Adrenal gland (tissue), 12 donors: ENCODE data around the gene DHCR24. TPM values are rescaled to one million over a fixed set of nuclear protein-coding genes. Genes with fewer than 3 reads are reported as not detected.

ENCODE experiments used
- DNase-seq, 7 donors: peaks; one replicate each; pipeline ENCODE4 v3.0.0-alpha.2; 2019 to 2020
- H3K27ac ChIP-seq, 5 donors: fragments of 200-600 bp; sonication (generic) in 4 of 5; 1 replicate in 3 of 5; 2 replicates in 2 of 5; pipeline versions ENCODE4 v1.5.1 to v1.8.0; 2016 to 2020; ENCODE audit warnings: mild to moderate bottlenecking in 1 of 5
- H3K27me3 ChIP-seq: fragments of 200-600 bp; 2 replicates; pipeline ENCODE4 v1.8.0; 2021
- H3K36me3 ChIP-seq, 2 donors: fragments of 200-600 bp; replicated peaks in 1 of 2; 1 replicate in 1 of 2; 2 replicates in 1 of 2; pipeline versions ENCODE4 v1.5.1 to v1.8.0; 2018 to 2022
- H3K4me1 ChIP-seq, 2 donors: fragments of 200-600 bp; replicated peaks in 1 of 2; 1 replicate in 1 of 2; 2 replicates in 1 of 2; pipeline versions ENCODE4 v1.5.1 to v1.8.0; 2018 to 2021
- H3K4me3 ChIP-seq, 4 donors: fragments of 200-600 bp; sonication (generic) in 3 of 4; one replicate each; pipeline ENCODE4 v1.5.1; 2016 to 2018
- H3K9me3 ChIP-seq, 3 donors: fragments of 200-600 bp; sonication (generic) in 1 of 3; replicated peaks in 1 of 3; 1 replicate in 2 of 3; 2 replicates in 1 of 3; pipeline versions ENCODE4 v1.5.1 to v1.8.0; 2016 to 2021
- POLR2A ChIP-seq, 2 donors: fragments of 450-650 bp; IDR thresholded peaks; one replicate each; pipeline ENCODE4 v1.6.1; 2017; ENCODE audit warnings: antibody characterized with exemption in 2 of 2, mild to moderate bottlenecking in 2 of 2, moderate library complexity in 1 of 2
- WGBS, 4 donors: extraction: QIAGEN DNeasy Blood & Tissue Kit in 2 of 4; methylation state at CpG; one replicate each; pipeline versions ENCODE4 v1.1.5 to v1.1.7; 2013 to 2017; 5-methylcytosine and 5-hydroxymethylcytosine counted together
- intact Hi-C, 2 donors: fragments of 100-400 bp; cut with DNase I; formaldehyde crosslinking; loops; one replicate each; pipeline versions ENCODE4 v1.14.1 to v1.15.0; 2022 to 2023
- polyA plus RNA-seq, 3 donors: library from polyadenylated mRNA; stranded (reverse); fragments of 200-250 nt in 2 of 3; fragments of 350-450 nt in 1 of 3; fragmentation: Illumina TruSeq in 1 of 3; extraction: RNeasy Lipid Tissue Mini Kit (QIAGEN cat#74804) in 1 of 3; gene quantifications; one replicate each; pipeline ENCODE4 v1.2.3, GENCODE V29; 2013 to 2014
- total RNA-seq, 9 donors: library from RNA; depleted of rRNA in 4 of 9; stranded (reverse); fragments of >200 nt in 4 of 9; fragments of 120-200 nt in 1 of 9; fragmentation: NEBNext Ultra II Directional in 1 of 9; extraction: Animal tissue kit (Norgen Biotek cat#: 25700) in 1 of 9; gene quantifications; one replicate each; pipeline versions ENCODE4 v1.1.0 to v1.2.4, GENCODE V29; 2013 to 2023
- TF ChIP-seq, protein P1 (sequence below), 6 experiments: fragments of 450-650 bp in 4 of 6; fragments of 200-600 bp in 2 of 6; sonication (generic) in 1 of 6; IDR thresholded peaks; 1 replicate in 5 of 6; 2 replicates in 1 of 6; pipeline versions ENCODE4 v1.5.1 to v1.8.0; 2016 to 2021; ENCODE audit warnings: antibody characterized with exemption in 6 of 6, mild to moderate bottlenecking in 2 of 6, moderate library complexity in 1 of 6
- donor health status: healthy with polysubstance abuse.
- donor health status: Bipolar disorder and iron deficiency.
- donor health status: DM: yes; HTN: yes; CAD: no.
- donor health status: DM: no; HTN: no; CAD: no.
- donor health status: DM: no; HTN: no; CAD: no.
- donor health status: DM: yes; HTN: yes; CAD: no.

Gene DHCR24
- total and polyA plus RNA-seq, 12 donors = 138 to 4,801 (median 2,741) TPM

GRCh38 chr1:54819195-54819536 is 67.8 kb downstream of the DHCR24 start:
- Histone ChIP-seq H3K9me3 (peaks cover 0 to 4% (median 3%) of the 10 kb centered on the region in 3 donors), H3K36me3 (no peaks in the 10 kb centered on the region), H3K27me3 (no peaks in the 10 kb centered on the region), H3K27ac (no peak overlapping the region), H3K4me3 (no peak overlapping the region), H3K4me1 (no peaks in the 10 kb centered on the region)
- 93 to 100% (median 97%) methylated on average over 4 of the region's 4 CpGs for WGBS, 4 donors
- peak in 1 of 7 donors; percentile 9 for DNase-seq
- intact Hi-C loops = no loop called here
- no peak for TF ChIP-seq POLR2A (IDR thresholded peaks at IDR 0.05)
- TF ChIP-seq, protein P1, sequence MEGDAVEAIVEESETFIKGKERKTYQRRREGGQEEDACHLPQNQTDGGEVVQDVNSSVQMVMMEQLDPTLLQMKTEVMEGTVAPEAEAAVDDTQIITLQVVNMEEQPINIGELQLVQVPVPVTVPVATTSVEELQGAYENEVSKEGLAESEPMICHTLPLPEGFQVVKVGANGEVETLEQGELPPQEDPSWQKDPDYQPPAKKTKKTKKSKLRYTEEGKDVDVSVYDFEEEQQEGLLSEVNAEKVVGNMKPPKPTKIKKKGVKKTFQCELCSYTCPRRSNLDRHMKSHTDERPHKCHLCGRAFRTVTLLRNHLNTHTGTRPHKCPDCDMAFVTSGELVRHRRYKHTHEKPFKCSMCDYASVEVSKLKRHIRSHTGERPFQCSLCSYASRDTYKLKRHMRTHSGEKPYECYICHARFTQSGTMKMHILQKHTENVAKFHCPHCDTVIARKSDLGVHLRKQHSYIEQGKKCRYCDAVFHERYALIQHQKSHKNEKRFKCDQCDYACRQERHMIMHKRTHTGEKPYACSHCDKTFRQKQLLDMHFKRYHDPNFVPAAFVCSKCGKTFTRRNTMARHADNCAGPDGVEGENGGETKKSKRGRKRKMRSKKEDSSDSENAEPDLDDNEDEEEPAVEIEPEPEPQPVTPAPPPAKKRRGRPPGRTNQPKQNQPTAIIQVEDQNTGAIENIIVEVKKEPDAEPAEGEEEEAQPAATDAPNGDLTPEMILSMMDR (IDR thresholded peaks at IDR 0.05) = no peak

DNA sequence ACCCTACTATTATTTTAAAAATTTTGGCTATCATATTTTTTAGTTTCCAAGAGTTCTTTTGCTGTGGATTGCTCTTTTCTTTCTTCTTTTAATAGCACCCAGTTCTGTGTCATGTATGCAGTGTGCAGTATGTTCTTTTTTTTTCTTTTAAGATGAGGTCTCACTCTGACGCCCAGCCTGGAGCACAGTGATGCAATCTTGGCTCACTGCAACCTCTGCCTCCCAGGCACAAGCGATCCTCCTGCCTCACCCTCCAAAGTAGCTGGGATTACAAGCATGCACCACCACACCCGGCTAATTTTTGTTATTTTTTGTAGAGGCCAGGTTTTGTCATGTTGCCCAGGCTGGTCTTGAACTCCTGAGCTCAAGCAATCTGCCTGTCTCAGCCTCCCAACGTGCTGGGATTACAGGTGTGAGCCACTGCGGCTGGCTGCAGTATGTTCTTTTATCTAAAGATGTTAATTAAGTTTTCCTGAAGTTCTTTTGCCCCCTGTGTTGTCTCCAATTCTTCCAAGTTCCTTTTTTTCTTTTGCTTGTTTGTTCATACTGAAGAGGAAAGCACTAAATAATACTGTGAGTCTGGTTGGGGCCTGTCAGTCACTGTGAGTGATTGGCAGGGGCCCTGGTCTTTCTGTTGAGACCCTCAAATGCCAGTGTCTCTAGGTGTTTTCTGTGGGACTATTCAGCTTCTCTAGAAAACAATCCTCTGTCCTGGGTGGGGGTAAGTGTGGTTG is 68.4 kb downstream of the DHCR24 start:
- DNase-seq = peak in 1 of 7 donors; percentile 15
- no peak overlapping the region for H3K4me3 ChIP-seq
- no peaks in the 10 kb centered on the region for H3K36me3 ChIP-seq
- WGBS, 4 donors = 74 to 77% (median 75%) methylated on average over 5 of the region's 5 CpGs
- no peak for TF ChIP-seq POLR2A (IDR thresholded peaks at IDR 0.05)
- TF ChIP-seq, protein P1 (IDR thresholded peaks at IDR 0.05) = no peak
- peaks cover 0 to 3% (median 0%) of the 10 kb centered on the region in 3 donors for H3K9me3 ChIP-seq
- H3K4me1 ChIP-seq = no peaks in the 10 kb centered on the region
- no peak overlapping the region for H3K27ac ChIP-seq
- intact Hi-C loops = no loop called here
- H3K27me3 ChIP-seq = no peaks in the 10 kb centered on the region

DNA sequence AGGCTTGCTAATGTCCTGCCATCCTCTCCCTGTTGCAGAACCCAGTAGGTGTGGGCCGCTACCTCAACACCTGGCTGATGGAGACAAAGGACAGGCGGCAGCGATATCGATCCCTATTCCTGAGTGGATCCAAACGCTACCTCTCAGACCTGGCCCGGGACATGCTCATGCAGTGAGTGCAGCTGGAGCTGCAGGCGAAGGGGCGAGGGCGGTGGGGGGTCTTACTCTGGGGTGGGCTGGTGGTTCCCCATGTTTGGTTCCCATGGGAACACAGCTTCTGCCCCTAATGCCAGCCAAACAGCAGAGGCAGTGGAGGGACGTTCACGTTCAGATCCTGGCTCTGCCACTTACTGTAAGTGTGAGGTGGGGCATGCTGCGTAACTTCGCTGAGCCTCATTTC is 70.0 kb downstream of the DHCR24 start:
- Histone ChIP-seq H3K4me1 (no peaks in the 10 kb centered on the region), H3K36me3 (no peaks in the 10 kb centered on the region), H3K9me3 (no peaks in the 10 kb centered on the region), H3K27ac (no peak overlapping the region), H3K4me3 (no peak overlapping the region), H3K27me3 (no peaks in the 10 kb centered on the region)
- peak in 1 of 7 donors; percentile 37 for DNase-seq
- 89 to 95% (median 92%) methylated on average over 13 of the region's 13 CpGs for WGBS, 4 donors
- intact Hi-C loops = no loop called here
- TF ChIP-seq, protein P1 (IDR thresholded peaks at IDR 0.05) = no peak
- no peak for TF ChIP-seq POLR2A (IDR thresholded peaks at IDR 0.05)

DNA sequence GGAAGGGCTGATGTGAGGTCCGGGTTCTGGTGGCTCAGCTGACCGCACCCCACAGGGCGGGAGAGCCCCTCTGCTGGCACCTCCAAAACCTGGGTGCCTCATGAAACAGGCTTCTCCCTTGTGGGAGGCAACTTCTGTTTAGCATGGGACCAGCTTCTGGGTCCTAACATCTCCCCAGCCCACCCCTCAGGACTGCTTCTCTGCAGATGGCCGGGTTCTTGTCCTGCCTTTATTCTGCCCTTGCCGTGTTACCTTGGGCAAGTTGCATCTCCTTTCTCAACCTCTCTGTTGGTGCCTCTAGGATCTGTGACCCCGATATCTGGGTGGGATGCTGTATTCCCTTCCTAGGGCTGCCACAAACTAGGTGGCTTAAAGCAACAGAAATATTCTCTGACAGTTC is 70.9 kb downstream of the DHCR24 start:
- Histone ChIP-seq H3K27me3 (no peaks in the 10 kb centered on the region), H3K27ac (no peak overlapping the region), H3K36me3 (no peaks in the 10 kb centered on the region), H3K9me3 (no peaks in the 10 kb centered on the region), H3K4me1 (no peaks in the 10 kb centered on the region), H3K4me3 (no peak overlapping the region)
- intact Hi-C loops = no loop called here
- peak in 1 of 7 donors; percentile 23 for DNase-seq
- WGBS, 4 donors = 66 to 94% (median 77%) methylated on average over 2 to 6 of the region's 6 CpGs
- TF ChIP-seq, protein P1 (IDR thresholded peaks at IDR 0.05) = no peak
- TF ChIP-seq POLR2A (IDR thresholded peaks at IDR 0.05) = no peak
